Upper lobe of left lung (tissue), 4 donors: ENCODE data around the gene KAZN.

ENCODE experiments used
- POLR2AphosphoS5 ChIP-seq, 2 donors: sonication (generic); formaldehyde crosslinking; IDR thresholded peaks; one replicate each; pipeline ENCODE4 v1.5.1; 2017; ENCODE audit warnings: antibody characterized with exemption in 2 of 2
- TF ChIP-seq, protein P1 (sequence below), 6 experiments: fragments of 450-650 bp in 4 of 6; fragments of 200-600 bp in 2 of 6; sonication (generic) in 2 of 6; IDR thresholded peaks; one replicate each; pipeline ENCODE4 v1.5.1; 2016 to 2019; ENCODE audit warnings: antibody characterized with exemption in 6 of 6

DNA sequence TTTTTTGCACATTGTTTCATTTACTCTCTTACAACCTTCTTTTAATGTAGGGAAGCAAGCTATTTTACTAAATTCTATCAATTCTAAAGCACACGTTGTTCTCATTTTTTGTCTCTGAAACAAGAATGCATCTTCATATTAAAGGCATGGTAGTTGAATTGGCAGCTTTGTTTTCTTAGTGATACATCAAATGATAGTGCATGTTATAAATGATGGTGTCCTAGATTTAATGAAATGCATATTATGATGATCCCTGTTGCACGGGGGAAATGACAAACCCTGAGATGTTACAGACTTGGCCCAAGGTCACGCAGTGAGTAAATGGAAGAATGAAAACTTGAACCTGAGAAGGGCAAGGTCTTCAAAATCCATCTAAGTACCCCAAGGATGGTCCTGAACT lies 213.1 kb downstream of the KAZN start:
- TF ChIP-seq, protein P1, sequence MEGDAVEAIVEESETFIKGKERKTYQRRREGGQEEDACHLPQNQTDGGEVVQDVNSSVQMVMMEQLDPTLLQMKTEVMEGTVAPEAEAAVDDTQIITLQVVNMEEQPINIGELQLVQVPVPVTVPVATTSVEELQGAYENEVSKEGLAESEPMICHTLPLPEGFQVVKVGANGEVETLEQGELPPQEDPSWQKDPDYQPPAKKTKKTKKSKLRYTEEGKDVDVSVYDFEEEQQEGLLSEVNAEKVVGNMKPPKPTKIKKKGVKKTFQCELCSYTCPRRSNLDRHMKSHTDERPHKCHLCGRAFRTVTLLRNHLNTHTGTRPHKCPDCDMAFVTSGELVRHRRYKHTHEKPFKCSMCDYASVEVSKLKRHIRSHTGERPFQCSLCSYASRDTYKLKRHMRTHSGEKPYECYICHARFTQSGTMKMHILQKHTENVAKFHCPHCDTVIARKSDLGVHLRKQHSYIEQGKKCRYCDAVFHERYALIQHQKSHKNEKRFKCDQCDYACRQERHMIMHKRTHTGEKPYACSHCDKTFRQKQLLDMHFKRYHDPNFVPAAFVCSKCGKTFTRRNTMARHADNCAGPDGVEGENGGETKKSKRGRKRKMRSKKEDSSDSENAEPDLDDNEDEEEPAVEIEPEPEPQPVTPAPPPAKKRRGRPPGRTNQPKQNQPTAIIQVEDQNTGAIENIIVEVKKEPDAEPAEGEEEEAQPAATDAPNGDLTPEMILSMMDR (IDR thresholded peaks at IDR 0.05): no peak
- no peak for TF ChIP-seq POLR2AphosphoS5 (IDR thresholded peaks at IDR 0.05)
